NK-92 (cell line): ENCODE data around the gene LRRC18.

Experiments used
- DNase-seq: peaks from one replicate; lab custom pipeline; 2025; ENCODE audit not compliant: unreplicated experiment; lab: John Stamatoyannopoulos, UW

Gene LRRC18

DNA sequence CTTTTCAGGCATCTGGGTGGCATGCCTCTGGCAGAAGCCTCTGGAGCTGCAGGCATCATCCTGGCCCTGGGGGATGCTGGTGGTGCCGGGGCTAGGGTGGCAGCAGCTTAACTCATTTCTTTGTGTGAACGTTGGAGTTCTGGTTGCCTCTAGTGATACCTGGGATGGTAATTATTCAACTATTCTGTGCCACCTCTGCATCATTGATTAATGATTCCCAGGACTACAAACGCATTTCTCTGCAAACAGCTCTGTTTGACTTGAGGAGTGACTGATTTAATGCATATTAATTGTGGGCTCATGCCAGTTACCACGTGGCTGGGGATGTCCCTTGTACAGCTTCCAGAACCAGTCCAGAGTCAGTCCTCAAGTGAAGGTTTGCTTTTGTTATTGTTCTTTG lies 55.9 kb downstream of the LRRC18 start:
- no peak for DNase-seq

DNA sequence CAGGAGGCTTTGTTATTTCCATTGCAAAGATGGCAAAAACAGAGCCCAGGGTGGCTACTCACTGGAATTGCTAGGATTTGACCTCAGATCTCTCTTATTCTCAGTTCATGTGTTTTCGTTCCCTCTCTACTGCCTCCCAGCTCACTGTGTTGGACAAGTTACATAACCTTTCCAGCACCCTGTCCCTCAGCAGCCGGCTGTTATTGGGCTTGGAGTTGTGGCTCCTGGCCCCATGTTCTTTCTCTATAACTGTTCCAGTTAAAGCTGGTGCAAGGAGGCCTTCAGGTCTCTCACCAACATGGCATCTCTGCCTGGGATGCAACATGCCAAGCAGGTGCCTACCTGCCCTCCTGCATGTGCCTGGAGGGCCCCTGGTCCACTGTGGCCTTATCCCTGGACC lies 56.8 kb downstream of the LRRC18 start:
- no peak for DNase-seq

DNA sequence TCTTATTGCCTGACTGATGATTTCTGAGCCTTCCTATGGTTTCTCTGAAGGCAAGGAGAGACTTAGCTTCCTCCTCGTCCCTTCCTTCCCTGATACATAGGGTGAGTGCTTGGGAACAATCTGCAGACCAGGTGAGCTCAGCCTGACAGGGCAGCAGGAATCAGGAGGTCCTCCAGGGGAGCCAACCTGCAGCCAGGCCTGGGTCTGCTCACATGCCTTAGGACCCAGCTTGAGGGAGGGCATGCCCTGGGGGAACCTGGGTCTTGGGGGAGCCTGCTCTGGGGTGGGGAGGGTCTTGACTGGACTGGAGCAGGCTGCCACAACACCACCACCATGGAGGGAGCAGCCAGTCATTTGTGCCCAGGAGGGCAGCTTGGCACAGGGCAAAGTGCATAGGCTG lies 57.7 kb downstream of the LRRC18 start:
- no peak for DNase-seq

DNA sequence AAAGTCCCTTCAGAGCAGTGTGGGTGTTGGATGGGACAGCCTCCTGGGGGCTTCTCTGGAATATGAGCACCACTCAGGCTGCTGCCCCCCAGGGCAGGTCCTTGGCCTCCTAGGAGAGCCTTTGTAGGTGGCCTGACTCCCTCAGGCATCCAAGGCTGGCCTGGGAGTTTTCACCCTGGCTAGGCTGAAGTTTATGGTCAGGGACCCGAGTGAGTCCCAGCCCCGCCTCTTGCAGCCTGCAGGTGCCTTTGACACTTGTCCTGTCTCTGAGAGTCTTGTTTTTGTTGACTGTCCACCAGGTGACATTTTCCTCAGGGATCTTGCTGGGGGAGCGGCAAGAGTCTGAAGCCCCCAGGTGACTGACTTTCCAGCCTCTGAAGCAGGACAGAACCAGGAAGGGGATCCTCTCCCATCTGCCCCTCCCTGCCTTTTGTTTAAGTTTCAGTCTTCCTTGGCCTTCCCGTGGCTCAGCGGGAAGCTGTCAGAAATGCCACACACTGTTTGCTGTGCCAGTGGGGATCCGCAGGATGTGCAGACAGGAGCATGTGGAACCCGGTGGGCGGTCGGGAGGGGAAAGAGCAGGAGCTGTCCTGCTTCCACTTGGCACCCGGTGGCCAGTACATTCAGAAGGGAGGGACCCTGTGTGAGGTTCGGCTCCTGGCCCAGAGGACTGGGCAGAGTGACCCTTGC lies 59.5 kb downstream of the LRRC18 start:
- no peak for DNase-seq

DNA sequence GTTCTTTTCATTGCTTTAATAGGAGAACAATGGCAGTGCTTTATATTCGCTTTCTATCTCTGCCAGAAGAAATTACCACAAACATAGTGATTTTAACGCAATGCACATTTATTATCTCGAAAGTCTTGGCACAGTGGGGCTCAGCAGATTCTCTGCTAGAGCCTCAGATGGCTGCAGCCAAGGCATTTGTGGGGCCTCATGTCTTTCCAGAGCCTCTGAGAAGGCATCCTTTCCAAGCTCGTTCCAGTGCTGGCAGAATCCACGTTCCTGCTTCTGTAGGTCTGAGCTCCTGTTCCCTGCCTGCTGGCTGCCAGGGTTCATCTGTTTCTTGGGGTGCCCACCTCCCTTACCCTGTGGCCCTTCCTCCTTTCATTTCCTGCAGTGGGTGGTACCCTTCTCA lies 60.2 kb downstream of the LRRC18 start:
- DNase-seq, result no peak

DNA sequence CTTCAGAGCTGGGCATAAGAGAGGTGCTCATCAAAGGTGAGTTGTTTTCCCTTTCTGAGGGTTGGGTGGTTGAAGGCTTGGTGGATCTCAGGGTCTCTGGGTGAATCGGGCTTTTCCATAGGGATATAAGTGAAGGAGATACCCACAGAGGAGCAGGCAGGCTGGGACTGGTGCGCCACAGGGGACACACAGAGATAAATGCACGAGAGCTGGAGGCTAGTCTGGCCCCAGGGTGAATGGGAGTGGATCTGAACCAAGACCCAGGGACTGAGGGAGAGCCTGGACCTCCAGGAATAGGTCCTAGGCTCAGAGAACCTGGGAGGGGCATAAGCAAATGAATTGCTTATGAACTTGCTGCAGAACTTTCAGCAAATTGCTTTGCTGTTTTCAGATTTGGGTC lies 61.5 kb downstream of the LRRC18 start:
- no peak for DNase-seq

DNA sequence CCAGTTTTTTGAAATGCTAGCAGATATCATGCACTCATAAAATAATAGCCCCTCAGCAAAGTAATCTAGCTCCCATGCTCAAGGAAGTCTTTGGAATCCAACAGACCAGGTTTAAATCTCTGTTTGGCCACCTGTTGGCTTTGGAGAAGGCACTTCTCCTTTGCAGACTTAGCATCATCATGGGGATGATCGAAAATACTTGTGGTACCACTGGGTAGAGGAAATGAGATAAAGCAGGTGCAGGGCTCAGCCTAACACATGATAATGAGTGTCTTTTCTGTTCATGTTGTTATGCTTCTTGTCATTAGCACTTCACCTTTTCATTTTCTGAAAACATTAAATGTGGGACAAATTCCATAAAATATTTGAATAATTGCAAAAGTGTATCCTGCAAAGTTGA lies 67.4 kb downstream of the LRRC18 start:
- no peak for DNase-seq
